A549 (cell line): ENCODE data around the gene BCCIP.

ENCODE experiments used
- BHLHE40 ChIP-seq: IDR thresholded peaks from 2 replicates; pipeline ENCODE4 v1.6.1; 2012; ENCODE audit warnings: low read depth, low read length, inconsistent platforms
- CTCF ChIP-seq: fragments of >200 bp; sonication (Bioruptor Twin); formaldehyde crosslinking; IDR thresholded peaks from 3 replicates; pipeline ENCODE4 v1.5.1; 2016
- MAFK ChIP-seq: fragments of 450-650 bp; IDR thresholded peaks from 2 replicates; pipeline ENCODE4 v1.6.1; 2014; ENCODE audit not compliant: partially characterized antibody
- RFX5 ChIP-seq: fragments of 450-650 bp; IDR thresholded peaks from 2 replicates; pipeline ENCODE4 v1.7.1; 2014; ENCODE audit warnings: antibody characterized with exemption, mild to moderate bottlenecking, moderate library complexity
- ZFP36 ChIP-seq: fragments of 450-650 bp; IDR thresholded peaks from 2 replicates; pipeline ENCODE4 v1.6.1; 2014; ENCODE audit warnings: borderline replicate concordance; ENCODE audit not compliant: partially characterized antibody
- TF ChIP-seq, protein P1 (sequence below): fragments of 200-600 bp; sonication (generic); IDR thresholded peaks from 2 replicates; pipeline ENCODE4 v1.6.1; 2016; ENCODE audit warnings: antibody characterized with exemption, mild to moderate bottlenecking, moderate library complexity
- TF ChIP-seq, protein P2 (sequence below): fragments of >200 bp; sonication (Bioruptor Twin); formaldehyde crosslinking; IDR thresholded peaks from 3 replicates; pipeline ENCODE4 v1.6.1; 2016

DNA sequence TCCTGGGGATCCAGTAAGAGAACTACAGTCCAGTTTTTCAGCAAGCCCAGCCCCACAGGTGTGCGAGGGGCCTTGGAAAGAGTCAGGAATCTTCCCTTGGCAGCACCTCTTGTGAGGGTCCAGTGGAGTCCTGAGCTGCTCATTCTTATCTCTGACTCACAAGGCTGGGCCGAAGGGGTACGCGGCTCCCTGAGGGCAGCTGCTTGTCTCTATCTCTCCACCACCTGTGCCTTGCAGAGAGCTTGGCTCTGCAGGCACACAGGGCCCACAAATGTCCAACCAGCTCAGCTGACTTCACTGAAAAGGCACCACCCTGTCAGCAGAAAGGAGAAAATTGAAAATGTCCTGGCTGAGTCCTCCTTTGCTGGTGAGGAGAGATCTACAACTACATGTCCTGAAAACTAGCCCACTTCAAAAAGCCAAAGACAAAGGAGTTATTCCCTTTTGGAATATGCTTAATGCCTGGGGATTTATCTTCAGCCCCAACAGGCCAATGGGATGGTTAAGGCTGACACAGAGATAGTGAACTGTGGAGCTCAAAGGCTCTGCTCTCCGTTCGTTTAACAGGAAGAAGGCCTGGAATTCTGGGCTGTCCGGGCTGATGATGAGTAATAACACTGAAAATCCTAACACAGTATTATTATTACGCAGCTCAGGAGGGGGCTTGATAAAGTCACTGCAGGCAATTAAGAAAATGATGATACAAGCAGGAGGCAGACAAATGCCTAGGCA, 23.7 kb upstream of the BCCIP start:
- TF ChIP-seq CTCF (no peak), ZFP36 (no peak), MAFK (no peak), RFX5 (no peak), BHLHE40 (no peak)
- TF ChIP-seq, protein P1, sequence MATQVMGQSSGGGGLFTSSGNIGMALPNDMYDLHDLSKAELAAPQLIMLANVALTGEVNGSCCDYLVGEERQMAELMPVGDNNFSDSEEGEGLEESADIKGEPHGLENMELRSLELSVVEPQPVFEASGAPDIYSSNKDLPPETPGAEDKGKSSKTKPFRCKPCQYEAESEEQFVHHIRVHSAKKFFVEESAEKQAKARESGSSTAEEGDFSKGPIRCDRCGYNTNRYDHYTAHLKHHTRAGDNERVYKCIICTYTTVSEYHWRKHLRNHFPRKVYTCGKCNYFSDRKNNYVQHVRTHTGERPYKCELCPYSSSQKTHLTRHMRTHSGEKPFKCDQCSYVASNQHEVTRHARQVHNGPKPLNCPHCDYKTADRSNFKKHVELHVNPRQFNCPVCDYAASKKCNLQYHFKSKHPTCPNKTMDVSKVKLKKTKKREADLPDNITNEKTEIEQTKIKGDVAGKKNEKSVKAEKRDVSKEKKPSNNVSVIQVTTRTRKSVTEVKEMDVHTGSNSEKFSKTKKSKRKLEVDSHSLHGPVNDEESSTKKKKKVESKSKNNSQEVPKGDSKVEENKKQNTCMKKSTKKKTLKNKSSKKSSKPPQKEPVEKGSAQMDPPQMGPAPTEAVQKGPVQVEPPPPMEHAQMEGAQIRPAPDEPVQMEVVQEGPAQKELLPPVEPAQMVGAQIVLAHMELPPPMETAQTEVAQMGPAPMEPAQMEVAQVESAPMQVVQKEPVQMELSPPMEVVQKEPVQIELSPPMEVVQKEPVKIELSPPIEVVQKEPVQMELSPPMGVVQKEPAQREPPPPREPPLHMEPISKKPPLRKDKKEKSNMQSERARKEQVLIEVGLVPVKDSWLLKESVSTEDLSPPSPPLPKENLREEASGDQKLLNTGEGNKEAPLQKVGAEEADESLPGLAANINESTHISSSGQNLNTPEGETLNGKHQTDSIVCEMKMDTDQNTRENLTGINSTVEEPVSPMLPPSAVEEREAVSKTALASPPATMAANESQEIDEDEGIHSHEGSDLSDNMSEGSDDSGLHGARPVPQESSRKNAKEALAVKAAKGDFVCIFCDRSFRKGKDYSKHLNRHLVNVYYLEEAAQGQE: no peak
- TF ChIP-seq, protein P2, sequence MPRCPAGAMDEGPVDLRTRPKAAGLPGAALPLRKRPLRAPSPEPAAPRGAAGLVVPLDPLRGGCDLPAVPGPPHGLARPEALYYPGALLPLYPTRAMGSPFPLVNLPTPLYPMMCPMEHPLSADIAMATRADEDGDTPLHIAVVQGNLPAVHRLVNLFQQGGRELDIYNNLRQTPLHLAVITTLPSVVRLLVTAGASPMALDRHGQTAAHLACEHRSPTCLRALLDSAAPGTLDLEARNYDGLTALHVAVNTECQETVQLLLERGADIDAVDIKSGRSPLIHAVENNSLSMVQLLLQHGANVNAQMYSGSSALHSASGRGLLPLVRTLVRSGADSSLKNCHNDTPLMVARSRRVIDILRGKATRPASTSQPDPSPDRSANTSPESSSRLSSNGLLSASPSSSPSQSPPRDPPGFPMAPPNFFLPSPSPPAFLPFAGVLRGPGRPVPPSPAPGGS: no peak
